ENCODE measurements around the gene LRG1.

DNA sequence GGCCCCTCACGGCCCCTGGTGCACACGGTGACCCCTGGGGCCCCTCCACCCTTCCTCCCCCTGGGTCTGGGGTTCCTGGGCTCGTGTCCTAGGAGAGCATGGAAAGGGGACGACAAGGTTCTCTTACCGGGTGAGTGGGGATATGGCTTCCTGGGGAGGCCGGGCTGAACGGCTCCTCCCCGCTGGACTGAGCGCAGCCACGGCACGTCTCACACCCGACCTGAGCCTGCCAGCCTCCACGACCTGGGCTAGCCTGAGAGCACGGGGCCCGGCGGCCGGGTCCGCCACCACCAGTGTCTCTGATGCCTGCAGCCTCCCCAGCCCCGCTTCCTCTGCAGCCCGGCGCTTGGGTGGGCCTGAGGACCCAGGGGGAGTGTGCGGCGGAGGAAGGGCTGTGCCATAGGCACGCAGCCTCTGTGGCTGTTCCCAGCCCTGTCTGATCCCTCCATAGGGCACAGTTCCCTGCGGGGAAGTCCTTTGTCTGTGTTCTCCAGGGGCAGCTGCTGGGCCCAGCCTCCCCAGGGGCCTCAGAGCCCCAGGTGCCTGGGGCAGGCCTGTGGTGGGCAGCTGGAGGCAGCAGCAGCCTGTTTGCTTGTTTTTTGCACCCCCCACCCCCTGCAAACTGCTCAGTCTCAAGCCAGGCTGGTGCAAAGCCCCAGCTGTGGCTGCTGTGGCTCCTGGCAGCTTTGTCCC, 36.6 kb downstream of the LRG1 start:
- TF ChIP-seq CTCF (IDR thresholded peaks at IDR 0.05) (no peak), POLR2AphosphoS5 (IDR thresholded peaks at IDR 0.05) (no peak), POLR2A (IDR thresholded peaks at IDR 0.05) (no peak)

Data from gastroesophageal sphincter (tissue), 3 donors.